LNCaP clone FGC (cell line): ENCODE data around the gene INPP5D.

Source experiments
- DNase-seq: peaks from one replicate; pipeline ENCODE4 v3.0.0-alpha.2; 2011; ENCODE audit warnings: low read depth
- H3K4me3 ChIP-seq: 2 replicates; pipeline ENCODE4 v1.5.1; 2011; ENCODE audit warnings: mild to moderate bottlenecking, low read depth, low read length, control low read depth
- CTCF ChIP-seq: IDR thresholded peaks from 2 replicates; pipeline ENCODE4 v1.5.1; 2012; ENCODE audit warnings: mild to moderate bottlenecking; ENCODE audit not compliant: control insufficient read depth, insufficient read depth; ENCODE audit errors: extremely low read depth

Gene INPP5D

GRCh38 chr2:233202531-233202944 is 142.4 kb downstream of the INPP5D start:
- TF ChIP-seq CTCF: no peak
- no peak for DNase-seq
- H3K4me3 ChIP-seq: no peak overlapping the region

GRCh38 chr2:233203060-233203459 is 142.9 kb downstream of the INPP5D start:
- H3K4me3 ChIP-seq: no peak overlapping the region
- DNase-seq: no peak
- no peak for TF ChIP-seq CTCF

GRCh38 chr2:233204286-233204936 is 144.3 kb downstream of the INPP5D start:
- H3K4me3 ChIP-seq: no peak overlapping the region
- TF ChIP-seq CTCF: no peak
- DNase-seq: no peak

- no peak overlapping the region for H3K4me3 ChIP-seq
- DNase-seq: no peak
- TF ChIP-seq CTCF: no peak
Observed at GRCh38 chr2:233208382-233209116, 148.4 kb downstream of the INPP5D start.

- no peak for TF ChIP-seq CTCF
- H3K4me3 ChIP-seq: no peak overlapping the region
- DNase-seq: no peak
Observed at GRCh38 chr2:233209117-233209532, 149.0 kb downstream of the INPP5D start.

GRCh38 chr2:233209533-233210171 is 149.5 kb downstream of the INPP5D start:
- H3K4me3 ChIP-seq: no peak overlapping the region
- TF ChIP-seq CTCF: no peak
- no peak for DNase-seq
